NK-92 treated with Interleukin-12 subunit alpha and Interleukin-12 subunit beta, amount 100 ng/mL, for 24 hours (cell line): ENCODE results near the gene EXOC6B.

ENCODE experiments used
- DNase-seq: peaks from one replicate; lab custom pipeline; 2025; lab: John Stamatoyannopoulos, UW

EXOC6B gene

DNA sequence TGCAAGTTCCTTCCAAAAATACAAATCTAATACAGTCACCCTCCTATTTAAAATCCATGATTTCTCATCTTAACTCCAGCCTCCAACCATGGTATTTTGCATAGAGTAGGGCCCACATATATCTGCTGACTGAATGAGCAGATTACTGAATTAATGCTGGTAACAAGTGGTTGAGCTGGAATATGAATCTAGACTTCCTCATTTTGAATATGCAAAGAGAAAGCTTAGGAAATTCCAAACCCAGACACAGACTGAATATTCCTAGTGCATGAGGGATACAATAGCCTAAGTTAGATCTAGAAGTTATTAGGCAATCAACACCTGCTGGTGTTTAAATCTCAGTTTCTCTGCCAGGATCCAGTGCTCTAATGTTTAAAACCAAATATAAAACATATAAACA is 463.1 kb downstream of the EXOC6B start:
- no peak for DNase-seq

DNA sequence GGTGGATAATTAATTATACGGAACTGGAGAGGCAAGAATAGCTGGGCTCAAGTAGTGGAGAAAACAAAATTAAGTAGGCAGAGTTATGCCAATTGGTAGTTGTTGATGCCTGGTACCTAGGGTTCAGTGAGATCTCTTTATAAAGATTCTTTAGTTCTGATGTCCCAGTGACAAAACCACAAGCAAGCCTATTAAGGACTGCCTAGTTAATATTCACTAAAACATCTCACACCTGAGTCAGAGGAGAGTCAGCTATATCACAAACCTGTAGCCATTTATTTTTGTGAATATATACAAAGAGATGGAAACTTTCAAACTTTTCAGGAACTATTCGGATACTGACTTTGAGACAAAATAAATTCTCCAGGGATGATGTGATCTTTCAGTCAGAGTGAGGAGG is 464.3 kb downstream of the EXOC6B start:
- no peak for DNase-seq

DNA sequence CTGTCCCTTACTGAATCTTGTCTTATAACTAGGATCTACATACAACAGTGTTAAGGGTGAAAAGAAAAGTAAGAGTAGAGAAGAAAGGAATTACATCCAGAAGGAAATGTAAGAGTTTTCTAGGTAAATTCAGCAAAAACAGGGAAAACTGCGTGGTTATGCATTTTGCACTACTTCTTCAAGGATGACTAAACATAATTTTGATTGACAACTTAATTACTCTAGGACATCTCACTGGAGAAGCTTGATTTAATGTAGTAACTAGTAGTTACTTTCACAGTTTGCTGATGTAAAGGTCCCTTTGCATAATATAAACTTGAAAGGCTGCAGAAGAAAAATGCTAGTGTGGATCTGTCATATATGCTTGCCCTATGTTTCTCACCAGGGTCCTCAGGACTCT is 464.8 kb downstream of the EXOC6B start:
- DNase-seq, result no peak

DNA sequence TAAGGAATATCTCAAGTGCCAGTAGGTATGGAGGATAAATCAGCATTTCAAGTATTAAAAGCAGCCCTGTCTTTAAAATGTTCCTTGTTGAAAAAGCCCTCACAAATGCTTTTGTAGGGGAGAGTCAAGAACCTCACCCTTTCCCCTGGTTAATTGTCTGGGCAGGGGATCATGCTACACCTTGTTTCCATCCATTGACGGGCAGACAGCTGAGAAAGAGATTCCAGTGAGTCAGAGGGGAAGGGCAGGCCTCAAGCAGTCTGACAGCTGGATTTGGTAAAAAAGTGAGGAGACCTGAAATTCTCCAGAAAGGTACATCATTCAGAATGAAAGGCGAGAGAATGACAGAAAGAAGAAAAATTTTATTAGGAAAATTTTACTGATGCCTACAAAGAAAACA is 475.0 kb downstream of the EXOC6B start:
- no peak for DNase-seq

DNA sequence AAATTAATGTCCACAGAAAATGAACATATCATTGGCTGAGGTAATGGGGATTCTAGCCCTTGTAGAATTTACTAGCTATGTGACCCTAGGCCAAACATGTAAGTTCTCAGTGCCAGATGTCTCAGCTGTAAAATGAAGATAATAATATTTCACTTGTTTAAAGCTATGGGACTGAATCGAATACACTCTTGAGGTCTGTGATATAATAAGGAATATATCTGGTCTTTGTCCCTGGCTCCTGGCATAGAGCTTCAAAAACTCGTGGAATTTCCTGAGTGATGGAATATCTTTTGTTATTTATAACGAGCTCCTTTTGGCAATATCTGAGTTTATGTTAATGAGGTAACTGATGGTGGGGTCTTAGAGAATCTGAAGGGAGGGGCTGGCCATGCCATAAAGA is 476.8 kb downstream of the EXOC6B start:
- no peak for DNase-seq

DNA sequence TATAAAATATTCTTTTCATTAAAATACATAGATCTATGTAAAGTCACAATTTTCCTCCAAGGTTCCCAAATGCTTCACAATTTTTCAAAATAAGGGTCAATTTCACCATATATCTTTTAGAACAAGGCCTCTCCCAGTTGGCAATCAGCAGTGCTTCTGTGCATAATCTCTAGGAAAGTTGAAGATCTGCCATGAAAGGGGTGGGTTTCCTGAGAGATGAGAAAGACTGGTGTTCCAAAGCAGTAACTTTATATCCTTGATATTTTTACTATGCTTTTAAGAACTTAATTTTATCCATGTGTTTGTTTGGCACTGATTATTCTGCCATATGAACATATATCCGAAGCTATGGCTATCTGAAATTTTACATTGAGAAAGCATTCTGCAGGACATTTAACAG is 478.8 kb downstream of the EXOC6B start:
- DNase-seq, result no peak

DNA sequence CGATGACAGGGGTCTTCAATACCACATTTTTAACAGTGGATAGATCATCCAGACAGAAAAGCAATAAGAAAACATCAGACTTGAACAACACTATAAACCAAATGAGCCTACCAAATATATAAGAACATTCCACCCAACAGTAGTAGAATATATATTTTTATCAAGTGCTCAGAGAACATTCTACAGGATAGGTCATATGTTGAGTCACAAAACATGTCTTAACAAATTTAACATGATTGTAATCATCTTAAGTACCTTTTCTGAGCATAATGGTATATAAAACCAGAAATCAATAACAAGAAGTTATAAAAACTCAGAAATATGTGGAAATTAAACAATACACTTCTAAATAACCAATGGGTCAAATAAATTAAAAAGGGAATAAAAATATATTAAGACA is 484.2 kb downstream of the EXOC6B start:
- DNase-seq, result no peak

DNA sequence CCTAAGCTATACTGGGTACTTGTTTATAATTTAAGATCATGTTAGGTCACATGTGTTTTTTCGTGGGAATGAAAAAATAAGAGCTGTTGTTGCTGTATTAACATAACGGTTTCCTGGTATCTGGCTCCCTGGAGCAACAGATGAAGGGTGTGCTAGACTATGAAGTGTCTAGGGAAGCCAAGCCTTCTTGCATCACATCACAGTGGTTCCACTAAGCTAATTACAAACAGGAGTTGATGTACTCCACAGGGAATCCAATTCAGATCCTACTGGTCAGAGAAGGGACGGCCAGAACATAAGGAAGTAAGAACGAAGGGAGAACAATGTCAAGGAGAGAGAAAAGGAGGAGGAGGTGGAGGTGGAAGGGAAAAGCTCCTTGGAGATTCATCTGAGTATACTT is 485.2 kb downstream of the EXOC6B start:
- DNase-seq, result no peak

DNA sequence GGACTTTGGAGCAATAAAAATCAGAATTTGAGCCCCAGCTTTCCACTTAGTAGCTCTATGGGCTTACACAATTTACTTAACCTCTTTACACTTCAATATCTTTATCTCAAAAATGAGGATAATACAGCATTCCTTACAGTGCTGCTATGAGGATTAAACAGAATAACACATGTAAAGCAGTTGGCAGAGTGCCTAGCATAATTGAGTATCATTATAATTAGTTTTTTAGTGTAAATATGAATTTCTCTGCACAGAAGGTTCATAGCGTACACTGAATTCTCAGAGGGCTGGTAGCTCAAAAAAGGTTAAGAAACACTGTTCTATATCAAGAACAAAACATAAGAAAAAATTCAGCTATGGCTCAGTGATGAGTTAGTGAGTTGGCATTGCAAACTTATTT is 487.8 kb downstream of the EXOC6B start:
- no peak for DNase-seq

DNA sequence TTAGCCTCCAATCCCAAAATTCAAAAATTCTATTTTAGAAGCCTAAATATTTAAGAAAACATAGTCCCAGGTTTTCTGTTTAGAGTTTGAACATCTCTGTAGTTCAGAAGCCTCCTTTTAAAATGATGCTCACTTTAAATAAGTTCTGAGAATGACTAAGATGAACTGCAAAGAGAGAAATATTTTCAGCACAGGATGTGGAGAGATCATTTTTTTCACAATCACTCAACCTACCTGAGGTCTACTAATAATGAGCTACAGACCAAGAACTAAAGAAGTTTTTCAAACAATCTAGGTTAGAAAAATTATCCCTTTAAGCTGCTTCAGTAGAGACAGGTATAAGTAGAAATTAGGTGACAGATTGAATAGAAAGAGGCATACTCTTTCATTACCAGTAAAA is 493.1 kb downstream of the EXOC6B start:
- DNase-seq, result no peak

DNA sequence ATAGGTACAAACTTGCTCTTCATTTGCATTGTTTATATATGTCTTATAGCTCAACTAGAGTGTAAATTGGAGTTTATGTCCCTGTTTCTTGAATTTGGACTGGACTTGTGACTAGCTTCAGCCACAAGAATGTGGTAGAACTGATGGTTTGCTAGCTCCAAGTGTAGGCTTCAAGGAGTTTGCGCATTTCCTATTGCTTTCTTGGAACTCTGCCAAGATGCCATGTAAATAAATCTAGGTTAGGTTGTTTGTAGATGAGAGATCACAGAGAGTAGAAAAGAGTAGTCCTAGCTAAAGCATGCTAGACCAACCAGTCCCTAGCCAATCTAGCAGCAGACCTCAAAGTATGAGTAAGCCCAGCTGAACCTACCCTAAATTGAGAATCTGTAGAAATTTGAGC is 495.2 kb downstream of the EXOC6B start:
- no peak for DNase-seq

DNA sequence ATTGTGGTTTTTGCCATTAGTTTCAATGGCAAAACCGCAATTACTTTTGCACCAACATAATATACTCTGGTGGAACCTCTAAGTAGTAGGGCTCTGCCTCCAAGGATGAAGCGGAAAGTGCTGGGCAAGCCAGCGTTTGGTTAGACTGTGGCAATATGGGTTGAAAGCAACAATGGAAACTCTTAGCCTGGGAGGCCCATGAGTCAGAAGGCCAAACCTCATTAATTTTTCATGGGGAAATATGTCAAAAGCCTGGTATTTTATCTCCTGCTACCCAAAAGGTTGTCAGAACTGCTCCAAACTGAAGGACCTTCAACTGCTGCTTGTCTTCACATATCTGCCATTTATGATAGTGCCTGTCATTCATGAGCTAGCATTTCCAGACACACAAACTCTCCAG is 499.1 kb downstream of the EXOC6B start:
- no peak for DNase-seq

DNA sequence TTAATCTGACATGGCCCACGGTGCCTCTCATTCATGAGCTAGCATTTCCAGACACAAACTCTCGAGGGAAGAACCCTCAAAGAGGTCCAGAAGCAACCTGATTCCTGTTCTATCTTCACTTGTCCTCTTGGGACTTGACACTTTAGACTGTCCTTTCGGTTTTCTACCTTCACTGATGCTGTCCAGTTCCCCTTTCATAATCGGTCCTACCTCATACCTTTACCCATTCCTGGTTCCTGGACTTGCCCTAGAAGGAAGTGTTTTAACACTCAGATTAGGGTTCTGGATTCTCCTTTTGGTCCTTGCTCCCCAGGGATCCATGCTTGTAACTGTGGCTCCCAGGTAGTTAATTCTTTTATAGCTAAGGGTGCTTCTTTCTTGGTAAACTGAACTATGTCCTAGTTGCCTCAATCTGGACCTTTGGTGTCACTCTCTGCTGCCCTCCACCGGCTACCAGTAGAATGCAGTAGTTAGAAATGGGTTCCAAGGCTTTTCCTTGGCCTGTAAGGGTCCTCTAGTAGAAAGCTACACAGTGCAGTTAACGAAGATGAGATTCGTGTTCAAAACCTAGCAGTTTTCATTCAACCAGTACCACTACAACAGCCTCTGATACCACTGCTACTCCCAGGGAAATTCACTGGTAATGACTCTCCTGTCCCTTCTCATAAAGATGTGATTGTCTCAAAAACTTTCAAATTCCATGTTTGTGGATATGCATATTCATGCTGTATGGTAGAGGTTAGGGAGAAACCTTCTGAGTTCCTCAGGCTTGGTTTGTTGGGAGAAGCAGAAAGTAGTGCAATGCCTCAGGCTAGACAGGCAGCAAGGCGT is 500.0 kb downstream of the EXOC6B start:
- DNase-seq, result no peak

DNA sequence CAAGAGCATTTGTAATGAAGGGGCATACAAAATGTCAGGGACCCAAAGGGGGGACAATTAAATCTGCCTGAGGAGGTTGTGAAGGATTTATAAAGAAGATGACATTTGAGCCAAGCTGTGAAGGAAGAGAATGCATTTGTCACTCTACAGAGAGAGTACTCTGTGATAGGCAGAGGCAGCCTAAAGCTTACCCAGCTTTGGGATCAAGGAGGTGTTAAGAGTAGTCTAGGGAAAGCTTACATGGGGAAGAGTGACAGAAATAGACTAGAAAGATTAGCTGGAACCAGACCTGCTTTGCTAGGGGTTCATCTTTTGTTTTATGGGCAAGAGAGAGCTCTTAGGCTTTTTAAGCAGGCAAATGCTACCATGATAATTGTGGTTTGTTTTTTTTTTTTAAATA is 509.1 kb downstream of the EXOC6B start:
- no peak for DNase-seq

DNA sequence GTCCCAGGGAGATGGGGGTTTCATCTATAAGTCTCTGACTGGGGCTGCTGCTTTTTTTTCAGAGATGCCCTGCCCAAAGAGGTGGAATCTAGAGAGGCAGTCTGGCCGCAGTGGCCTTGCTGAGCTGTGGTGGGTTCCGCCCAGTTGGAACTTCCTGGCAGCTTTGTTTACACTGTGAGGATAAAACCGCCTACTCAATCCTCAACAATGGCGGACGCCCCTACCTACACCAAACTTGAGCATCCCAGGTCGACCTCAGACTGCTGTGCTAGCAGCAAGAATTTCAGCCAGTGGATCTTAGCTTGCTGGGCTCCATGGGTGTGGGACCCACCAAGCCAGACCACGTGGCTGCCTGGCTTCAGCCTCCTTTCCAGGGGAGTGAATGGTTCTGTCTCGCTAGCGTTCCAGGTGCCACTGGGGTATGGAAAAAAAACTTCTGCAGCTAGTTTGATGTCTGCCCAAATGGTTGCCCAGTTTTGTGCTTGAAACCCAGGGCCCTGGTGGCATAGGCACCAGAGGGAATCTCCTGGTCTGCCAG is 525.6 kb downstream of the EXOC6B start:
- DNase-seq, result no peak

DNA sequence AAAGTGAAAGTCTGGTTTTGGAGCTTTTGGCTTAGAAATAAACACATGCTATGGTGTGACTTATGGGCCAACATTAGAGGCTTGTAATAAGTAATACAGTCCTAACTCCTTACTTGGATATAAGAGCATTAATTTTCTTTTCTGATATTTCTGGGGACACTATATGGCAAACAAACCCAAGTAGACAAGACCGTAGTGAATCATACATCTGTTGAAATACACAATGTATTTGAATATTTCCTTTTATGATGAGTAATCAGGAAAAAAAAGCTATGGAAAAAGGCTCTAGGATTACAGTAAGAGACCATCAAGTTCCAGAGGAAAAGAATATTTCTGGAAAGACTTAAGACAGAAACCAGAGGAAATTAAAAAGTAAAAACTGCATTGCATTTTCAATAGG is 532.2 kb downstream of the EXOC6B start:
- no peak for DNase-seq

DNA sequence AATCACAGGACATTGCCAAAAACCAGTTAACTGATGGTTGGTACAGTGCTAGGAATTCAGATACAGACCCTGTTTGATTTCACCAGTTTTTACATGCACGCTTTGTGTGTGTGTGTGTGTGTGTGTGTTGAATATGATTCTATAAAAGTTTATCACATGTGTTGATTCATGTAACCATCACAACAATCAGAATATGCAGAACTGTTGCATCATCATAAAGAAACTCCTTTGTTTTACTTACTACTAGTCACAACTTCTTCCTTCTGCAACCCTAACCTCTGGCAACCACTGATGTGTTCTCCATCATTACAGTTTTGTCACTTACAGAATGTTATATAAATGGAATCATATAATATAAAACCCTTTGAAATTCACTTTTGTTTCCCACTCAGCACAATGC is 533.4 kb downstream of the EXOC6B start:
- no peak for DNase-seq

DNA sequence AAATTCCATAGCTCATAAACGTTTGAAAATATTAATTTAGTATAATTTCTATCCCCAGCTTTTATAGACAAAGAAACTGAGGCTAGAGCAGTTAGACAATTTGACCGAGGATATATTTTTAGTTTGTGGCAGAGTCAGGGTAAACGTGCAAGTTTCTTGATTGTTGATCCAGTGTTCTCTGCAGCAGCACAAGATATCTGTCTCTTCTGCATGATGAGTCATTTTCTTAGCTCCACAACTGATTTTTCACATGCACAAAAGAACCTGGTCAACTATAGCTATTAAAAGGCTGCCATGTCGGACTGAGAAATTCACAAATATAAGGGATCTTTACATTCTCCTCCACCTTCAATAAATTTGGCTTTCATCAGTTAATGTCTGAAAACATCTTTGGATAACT is 534.8 kb downstream of the EXOC6B start:
- no peak for DNase-seq

DNA sequence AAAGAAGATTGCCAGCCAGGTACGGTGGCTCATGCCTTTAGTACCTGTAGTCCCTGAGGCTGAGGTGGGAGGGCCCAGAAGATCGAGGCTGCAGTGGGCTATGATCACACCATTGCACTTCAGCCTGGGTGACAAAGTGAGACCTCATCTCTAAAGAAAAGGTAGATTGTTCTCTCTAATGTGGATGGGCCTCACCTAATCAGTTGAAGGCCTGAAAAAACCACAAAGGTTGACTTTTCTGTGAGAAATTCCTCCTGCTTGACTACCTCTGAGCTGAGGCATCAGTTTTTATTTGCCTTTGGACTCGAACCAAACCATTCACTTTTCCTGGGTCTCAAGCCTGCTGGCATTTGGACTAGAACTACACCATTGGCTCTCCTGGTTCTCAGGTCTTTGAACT is 536.1 kb downstream of the EXOC6B start:
- no peak for DNase-seq

DNA sequence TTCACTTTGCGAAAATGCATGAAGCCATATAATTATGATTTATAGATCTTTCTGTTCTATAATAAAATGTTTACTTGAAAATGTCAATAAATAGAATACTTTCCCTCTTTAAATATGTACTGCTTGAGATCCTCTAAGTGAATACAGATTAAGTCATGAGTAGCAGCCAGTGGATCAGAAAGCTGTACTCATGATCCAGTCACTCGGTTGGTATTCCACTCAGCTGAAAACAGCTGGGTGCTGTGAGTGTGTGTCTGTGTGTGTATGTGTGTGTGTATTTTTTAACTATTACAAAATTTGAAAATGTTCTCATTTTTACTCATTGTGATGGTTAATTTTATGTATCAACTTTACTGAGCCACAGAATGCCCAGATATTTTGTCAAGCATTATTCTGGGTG is 536.5 kb downstream of the EXOC6B start:
- no peak for DNase-seq

DNA sequence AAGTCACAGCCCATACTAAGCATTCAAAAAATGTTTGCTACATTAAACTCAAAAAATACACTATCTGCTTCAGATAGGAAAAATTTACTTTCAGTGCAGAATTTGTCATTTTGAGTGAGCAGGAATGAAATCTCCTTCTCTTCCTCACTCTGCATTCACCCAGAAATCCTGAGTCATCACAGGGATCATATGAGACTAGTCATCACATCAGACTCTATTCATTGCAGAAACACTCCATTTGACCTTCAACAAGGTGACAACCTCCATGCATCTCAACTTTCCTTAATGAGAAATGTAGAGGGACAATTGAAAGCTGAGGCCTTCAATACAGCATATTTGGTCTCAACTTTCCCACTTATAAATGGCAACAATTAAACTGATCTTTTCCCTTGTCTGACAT is 547.8 kb downstream of the EXOC6B start:
- no peak for DNase-seq

DNA sequence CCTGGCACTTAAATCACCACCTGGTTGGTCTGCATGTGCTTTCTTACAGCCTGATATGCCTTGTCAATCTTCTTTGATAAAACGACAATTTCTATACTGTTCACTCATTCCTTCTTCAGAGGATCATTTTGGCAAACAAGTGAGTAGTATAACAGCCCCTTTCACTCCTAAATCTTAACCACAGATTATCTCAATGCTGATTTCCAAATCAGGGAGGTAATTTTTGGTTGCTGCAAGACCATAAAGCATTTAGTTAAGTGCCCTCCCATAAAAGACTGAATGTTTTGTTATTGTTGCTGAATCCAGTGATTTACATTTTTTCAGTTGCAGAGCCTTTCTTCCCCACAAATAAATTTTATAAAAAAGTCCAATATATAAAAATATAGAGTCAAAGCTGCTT is 549.0 kb downstream of the EXOC6B start:
- DNase-seq, result no peak

DNA sequence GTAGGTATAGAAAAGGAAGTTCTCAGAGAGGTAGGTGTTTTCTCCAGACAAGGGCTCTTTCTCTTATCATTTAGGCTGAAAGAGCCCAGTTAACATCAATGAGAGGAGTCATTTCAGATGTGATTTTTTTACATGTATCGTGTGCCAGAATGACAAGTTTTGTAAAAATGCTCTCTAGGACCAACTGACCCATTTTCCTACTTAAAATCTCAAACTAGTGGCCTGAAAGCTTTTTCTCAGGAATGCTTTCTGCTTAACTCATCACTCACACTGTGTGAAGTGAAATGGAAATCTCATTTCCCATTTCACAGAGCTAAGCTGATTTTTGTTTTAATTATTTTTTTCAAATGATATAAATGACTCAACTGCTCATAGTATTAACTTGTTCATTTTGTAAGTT is 549.5 kb downstream of the EXOC6B start:
- no peak for DNase-seq

DNA sequence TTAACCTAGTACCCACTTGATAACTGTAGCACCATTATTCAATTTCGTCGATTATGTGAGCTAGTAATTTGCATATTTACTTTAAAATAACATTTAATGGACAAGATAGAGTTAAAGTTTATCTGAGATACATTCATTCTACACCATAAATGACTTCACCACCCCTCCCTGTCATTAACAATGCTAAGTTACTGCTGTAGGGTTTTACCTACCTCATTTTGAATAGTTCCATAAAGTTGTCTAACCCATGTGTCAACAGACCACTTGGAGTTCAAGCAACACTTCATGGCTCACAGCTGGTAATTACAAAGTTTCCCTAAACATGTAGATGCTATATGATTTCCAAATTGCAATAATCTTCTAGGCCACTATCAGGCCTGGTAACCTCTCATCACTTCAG is 550.7 kb downstream of the EXOC6B start:
- no peak for DNase-seq
